Amniotic stem cell (primary cell): ENCODE measurements around the gene U2AF1L4.

Source experiments
- DNase-seq: peaks from one replicate; lab custom pipeline; 2025; lab: John Stamatoyannopoulos, UW

Gene U2AF1L4

DNA sequence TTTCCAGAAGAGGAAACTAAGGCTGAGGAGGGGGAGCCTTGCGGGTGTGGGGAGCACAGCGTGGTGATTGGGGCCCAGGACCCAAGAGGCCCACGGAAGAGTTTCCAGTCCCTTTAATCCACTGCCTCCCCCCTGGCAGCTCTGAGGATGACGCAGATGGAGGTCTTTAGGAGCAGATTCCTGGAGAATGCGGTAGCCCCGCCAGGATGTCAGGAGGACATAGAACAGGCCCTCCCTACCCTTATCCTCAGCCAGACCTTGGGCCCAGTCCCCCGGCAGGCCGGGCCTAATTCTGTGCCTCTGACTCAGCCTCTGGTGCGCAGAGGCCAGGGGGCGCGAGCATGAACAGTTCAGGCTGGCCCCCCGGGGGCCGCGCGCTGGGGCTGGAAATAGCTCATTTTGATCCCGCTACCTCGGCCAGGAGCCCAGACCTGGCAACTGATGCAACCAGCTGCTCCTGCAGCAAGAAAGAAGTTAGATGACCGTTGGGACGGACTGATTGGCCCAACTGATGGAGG lies 12.1 kb upstream of the U2AF1L4 start:
- peak; percentile 72 for DNase-seq

DNA sequence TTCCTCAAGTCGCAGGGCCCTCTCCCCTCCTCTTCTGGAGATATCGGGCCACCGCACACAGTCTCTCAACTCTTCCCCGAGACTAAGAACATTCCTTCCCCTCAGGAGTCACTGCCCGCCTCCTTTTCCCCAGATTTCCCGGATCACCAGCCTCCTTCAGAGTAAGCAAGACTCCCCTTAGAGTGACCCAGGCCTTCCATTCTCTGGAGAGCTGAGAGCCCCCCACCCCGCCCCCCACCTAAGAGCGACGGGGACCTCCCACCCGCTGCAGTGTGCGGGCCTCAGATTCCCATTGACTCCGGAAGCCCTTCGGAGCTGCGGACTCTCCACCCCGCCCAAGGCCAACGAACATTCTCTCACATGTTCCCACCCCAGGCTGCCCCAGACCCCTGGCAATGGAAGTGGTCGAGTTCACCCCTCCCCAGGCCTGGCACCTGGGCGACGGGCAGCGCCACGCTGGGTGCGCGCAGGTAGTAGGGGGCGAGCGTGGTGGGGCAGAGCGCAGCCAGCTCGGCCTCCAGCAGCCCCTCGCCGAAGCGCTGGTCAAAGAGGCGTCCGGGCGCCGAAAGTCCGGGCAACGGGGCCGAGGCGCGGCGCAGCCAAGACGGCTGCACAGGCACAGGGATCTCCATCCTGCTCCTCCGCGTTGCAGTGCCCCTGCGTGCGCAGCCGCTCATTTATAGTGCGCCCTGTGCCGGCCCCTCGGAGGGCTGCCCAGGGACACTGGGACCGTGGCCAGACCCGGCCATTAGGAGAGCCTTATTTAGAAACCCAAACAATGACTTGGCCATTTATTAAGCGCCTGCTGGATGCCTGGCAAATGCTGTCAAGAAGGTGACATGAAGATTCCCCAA lies 11.4 kb upstream of the U2AF1L4 start, which contains the start of gene HSPB6:
Gene HSPB6, minus strand, starts transcription at position 653 of the 854 bp plus-strand sequence. Its CDS starts 21 bp downstream, at position 632.
- no peak for DNase-seq

DNA sequence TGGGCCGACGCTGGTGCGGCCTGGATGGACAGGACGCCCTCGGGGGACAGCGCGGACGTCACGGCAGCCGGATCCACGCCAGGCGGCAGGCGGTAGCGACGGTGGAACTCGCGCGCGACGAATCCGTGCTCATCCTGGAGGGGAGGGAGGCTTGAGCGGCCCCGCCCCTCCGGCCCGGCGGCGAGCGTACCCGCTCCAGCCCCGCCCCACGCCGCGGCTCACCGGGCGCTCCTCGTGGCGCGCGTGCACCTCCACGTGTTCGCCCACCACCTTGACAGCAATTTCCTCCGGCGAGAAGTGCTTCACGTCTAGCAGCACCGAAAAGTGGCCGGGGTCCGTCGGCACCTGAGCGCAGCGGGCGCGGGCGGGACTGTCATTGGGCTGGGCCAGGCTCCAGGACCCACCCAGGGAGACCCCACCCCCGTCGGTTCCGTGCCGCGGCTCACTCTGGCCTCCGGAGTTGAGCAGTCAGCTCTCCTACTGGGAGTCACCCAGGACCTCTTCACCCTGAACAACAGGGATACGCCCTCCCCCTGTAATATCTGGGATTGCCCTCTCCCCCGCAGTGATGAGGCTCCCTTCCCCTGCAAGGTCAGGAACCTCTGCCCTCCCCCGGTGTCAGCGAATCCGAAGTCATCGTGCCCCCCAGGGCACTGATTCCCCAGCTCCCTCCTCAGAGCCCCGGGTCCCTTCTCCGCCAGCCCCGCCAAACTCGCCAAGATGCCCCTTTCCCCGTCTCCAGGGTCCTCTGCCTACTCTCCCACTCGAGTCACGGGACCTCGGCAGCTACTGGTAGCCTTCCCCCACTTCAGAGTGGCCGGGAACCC lies 10.5 kb upstream of the U2AF1L4 start:
- no peak for DNase-seq

GRCh38 chr19:35755131-35755549 lies 9.9 kb upstream of the U2AF1L4 start:
- no peak for DNase-seq

- DNase-seq: no peak
Observed at GRCh38 chr19:35754370-35755130, 9.3 kb upstream of the U2AF1L4 start.

DNA sequence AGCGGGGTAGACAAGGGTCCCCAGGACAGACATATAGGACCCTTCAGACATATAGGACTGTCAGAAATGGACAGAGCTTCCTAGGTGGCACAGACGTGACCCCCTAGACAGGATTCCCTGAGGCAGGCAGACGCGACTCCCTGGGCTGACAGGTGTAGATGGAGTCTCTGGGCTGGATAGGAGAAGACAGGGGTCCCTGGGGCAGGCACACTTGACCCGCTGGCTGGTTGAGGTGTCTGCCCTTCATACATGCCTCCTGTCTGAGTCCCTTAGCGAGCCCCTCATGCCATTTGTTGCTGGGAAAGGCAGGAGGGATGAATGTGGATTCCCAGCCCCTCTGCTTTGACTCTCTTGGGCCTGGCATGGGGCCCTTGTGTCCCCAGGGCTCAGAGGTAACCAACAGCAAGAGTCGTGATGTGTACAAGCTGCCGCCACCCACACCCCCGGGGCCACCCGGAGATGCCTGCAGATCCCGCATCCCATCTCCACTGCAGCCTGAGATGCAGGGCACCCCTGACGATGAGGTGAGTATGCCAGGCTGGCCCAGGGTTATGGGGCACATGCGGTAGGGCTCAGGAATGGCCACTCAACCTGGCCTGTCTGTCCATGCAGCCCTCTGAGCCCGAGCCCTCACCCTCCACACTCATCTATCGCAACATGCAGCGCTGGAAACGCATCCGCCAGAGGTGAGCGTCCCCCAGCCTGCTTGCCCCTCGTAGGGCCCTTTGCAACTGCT lies 8.6 kb upstream of the U2AF1L4 start:
- no peak for DNase-seq

- DNase-seq: no peak
Observed at GRCh38 chr19:35752746-35753350, 7.6 kb upstream of the U2AF1L4 start.

DNA sequence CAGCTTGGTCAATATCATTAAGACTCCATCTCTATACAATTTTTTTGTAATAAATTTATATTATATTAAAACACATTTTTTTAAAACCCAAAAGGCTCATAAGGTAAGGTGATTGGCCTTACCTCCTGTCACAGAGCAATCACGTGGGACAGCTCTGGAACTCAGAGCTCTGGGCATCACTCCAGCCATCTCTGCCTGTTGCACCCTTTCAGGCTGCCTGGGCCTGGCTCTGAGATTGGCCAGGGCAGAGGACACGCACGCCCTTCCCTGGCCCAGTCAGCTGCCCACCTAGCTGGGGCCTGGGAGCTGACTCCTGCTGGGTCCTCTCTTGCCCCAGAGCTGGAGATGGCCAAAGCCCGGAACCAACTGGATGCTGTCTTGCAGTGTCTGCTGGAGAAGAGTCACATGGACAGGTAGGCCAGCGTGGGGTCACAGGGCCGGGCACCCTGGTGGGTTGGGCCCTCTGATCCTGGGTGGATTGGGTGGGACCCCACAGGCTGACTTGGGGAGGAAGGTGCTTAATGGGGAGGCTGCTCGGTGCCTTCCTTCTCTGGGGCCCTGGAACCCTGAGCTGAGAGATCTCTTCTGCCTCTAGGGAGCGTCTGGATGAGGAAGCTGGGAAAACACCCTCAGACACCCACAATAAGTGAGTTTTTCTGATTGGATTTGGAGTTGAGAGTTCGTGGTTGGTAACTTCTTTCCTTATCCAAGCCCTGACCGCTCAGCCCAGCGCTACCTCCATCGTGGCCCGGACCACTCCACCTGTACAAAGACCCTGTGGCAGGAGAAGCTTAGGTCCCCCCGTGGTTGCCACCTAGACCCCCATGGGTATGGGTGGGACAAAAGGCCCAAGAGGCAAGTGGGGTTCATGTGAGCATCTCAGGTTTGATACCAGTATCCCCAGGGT lies 6.9 kb upstream of the U2AF1L4 start:
- no peak for DNase-seq

DNA sequence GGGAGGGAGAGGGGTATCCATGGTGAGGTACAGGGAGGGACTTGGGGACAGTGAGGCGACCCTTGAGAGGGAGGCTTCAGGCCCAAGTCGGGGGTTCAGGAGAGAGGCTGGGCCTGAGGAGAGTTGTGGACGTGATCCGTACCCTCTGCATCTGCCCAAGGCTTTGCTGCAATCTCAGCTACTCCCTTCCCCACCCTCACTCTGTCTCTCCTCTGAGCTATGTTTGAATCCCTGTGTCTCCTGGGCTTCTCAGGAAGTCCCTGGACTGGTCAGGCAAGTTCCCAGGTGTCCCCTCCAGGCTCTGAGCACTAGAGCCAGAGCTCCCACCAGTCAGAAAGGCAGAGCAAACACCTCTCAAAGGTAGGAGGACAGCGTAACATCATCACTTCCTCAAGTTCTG lies 4.9 kb upstream of the U2AF1L4 start:
- no peak for DNase-seq

GRCh38 chr19:35748106-35749020 lies 3.1 kb upstream of the U2AF1L4 start, which contains the start of gene LIN37:
Gene LIN37, plus strand, starts transcription at chr19:35748576. Its CDS starts 149 bp downstream, at chr19:35748725.
- peak; percentile 98 for DNase-seq

DNA sequence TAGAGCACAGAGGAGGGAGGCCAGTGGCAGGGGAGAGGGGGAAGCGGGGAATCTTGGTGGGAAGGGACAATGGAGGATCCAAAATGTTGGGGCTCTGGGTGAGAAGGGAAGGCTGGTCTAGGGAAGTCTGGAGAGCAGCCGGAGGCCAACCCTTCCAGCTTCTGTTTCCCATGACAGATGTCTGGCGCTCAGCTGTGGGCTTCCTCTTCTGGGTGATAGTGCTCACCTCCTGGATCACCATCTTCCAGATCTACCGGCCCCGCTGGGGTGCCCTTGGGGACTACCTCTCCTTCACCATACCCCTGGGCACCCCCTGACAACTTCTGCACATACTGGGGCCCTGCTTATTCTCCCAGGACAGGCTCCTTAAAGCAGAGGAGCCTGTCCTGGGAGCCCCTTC lies 1.3 kb upstream of the U2AF1L4 start:
- DNase-seq: no peak

GRCh38 chr19:35746087-35746462 lies 857 bp upstream of the U2AF1L4 start:
- no peak for DNase-seq

GRCh38 chr19:35744430-35745327 lies 539 bp downstream of the U2AF1L4 start:
- DNase-seq: peak; percentile 96

DNA sequence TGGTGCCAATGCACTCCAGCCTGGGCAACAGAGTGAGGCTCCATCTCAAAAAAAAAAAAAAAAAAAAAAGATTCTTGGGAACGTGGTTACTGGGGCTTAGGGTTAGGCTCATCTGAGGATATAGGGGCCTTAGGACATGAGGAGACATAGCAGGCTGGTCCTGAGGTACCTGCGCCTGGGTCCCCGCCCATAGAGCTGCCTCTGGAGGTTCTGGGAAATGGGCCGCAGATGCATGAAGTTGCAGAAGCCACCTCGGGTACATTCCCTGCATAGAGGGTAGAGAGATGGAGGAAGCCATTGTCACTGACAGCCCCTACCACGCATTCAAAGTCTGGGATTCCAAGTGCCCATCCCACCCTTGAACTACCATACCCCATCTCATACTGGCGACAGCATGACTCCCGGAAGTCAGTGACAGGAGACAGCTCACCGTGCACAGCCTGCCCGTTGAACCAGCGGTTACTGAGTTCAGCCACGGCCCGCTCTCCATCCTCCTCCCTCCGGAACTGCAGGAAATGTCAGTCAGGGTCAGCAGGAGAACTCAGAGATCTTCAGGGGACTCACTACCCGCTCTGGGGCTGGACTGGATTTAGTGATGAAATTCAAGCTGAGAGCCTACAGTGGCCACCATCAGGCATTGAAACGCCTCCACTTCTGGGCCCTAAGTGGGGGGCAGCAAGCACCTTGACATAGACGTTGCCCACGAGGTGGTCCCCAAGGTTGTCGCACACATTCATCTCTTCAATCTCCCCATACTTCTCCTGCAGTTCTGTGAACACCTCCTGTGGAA lies 1.4 kb downstream of the U2AF1L4 start:
- no peak for DNase-seq

DNA sequence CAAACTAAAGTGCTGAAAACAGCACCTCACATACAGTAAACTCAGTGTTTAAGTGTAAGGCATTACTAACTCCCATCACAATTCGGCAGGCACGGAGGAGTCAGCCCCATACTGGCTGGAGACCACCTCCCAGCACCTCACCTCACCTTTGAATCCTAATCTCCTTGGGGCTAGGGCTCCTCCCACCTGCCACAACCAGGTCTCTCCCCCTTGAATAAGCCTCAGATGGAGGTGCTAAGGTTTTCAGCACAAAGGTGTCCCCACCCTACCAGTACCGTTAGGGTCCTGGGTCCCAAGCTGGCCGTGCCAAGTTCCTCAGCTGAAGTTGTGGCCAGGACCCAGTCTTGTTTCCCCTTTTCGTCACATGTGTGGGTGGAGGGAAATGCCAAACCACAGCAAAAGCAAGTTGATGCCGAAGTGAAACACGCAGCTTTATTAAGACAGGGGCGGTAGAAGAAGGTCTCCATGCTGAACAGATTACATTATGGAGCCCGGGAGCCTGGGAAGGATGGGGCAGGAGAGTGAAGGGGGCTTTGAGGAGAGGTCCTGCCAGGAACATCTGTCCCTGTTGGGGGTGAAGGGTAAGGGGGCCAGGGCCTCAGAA lies 3.0 kb downstream of the U2AF1L4 start, which contains the start of gene IGFLR1:
Gene IGFLR1, minus strand, starts transcription at position 332 of the 604 bp plus-strand sequence. CDS start 1,272 bp downstream, outside the sequence.
- DNase-seq: no peak

- no peak for DNase-seq
Observed at GRCh38 chr19:35741203-35741515, 4.1 kb downstream of the U2AF1L4 start.
